Measurements from ENCODE around the gene VASH2. TPM values are rescaled to one million over a fixed set of nuclear protein-coding genes. Genes with fewer than 3 reads are reported as not detected.
A peak's percentile ranks its signal among the peaks of the same experiment; 100 is the strongest.
"Not testable (repeated sequence)": the region's sequence is repeated elsewhere in the genome, so short reads cannot be mapped to it uniquely, and the experiment has no call there.

Gene VASH2
- total RNA-seq, 1 donor from 2014 or later, result 0.94 TPM

DNA sequence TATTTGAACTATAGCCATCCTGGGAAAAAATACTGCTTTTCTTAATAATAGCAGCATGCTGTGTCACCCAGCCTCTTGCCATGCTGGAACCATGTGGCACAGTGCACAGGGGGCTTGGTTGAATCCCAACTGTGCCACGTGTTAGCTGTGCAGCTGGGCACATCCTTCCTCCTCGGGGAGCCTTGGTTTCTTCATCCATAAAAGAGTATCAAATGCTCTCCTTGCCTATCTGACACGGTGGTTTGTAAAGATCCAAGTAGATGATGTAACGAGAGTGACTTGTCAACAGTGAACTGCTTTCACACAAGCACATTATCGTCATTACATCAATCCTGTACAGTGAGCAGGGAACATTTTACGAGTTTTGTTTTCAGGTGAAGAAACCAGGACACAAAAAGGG, 24.4 kb downstream of the VASH2 start:
- DNase-seq (ENCODE audit: low spot score), result no peak
- intact Hi-C loops (cut with DNase I), result no loop called here

DNA sequence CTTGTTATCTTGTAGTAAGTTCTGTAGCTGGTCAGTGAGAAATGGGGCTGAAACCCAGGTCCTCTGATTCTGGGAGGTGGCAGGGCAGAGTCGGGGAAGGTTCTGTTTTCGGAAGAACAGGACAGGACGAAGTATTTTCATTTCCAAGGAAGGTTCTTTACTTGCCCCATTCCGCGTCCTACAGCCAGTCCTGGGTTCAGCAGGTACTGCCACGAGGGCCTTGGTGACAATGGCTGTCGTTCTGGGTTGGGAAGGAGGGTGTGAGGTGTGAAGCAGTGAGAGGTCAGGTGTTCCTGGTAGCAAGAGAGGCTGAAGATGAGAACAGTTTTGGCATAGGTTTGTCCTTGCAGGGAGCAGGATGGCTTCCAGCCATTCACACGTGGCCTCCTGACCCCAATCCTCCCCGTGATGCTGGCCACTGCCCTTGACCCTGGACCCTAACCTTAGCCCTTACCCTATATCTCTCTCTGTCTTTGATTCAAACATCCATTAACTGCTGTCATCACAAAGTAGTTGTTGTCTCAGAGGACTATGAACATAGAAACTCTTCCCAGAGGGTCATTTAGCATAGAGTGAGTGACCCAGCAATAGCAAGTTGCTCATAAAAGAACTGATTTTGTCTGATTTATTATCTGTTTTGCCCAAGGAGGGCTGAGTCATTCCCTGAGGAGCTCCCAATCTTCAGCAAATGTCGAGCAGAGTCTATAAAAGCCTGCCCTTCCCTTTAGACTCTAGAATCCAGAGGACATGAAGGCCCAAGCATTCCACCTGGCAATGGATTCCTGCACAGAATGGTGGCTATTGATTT, 25.0 kb downstream of the VASH2 start:
- intact Hi-C loops (cut with DNase I), result no loop called here
- ATAC-seq (no peak), DNase-seq (ENCODE audit: low spot score) (no peak)

More for the DNA sequence above, 24.4 kb downstream of the VASH2 start:
- ATAC-seq, result no peak

DNA sequence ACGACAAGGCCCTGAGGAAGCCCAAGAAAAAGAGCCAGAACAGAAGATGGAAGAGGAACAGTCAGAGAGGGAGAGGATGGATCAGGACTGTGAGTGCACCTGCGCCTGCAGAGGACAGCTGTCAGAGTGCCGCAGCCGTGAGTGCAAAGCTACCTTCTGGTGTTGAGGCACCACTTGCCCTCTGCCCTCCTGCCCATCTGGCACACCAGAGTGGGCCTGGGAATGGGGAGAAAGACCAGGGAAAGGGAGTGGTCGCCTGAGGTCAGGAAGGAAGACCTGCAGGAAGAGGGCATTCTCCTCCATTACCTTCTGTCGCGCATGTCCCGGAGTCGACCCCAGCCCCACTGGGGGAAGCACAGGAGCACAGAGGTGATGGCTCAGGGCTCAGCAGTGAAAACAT, 26.2 kb downstream of the VASH2 start:
- ATAC-seq (no peak), DNase-seq (ENCODE audit: low spot score) (no peak)
- intact Hi-C loops (cut with DNase I), result no loop called here

DNA sequence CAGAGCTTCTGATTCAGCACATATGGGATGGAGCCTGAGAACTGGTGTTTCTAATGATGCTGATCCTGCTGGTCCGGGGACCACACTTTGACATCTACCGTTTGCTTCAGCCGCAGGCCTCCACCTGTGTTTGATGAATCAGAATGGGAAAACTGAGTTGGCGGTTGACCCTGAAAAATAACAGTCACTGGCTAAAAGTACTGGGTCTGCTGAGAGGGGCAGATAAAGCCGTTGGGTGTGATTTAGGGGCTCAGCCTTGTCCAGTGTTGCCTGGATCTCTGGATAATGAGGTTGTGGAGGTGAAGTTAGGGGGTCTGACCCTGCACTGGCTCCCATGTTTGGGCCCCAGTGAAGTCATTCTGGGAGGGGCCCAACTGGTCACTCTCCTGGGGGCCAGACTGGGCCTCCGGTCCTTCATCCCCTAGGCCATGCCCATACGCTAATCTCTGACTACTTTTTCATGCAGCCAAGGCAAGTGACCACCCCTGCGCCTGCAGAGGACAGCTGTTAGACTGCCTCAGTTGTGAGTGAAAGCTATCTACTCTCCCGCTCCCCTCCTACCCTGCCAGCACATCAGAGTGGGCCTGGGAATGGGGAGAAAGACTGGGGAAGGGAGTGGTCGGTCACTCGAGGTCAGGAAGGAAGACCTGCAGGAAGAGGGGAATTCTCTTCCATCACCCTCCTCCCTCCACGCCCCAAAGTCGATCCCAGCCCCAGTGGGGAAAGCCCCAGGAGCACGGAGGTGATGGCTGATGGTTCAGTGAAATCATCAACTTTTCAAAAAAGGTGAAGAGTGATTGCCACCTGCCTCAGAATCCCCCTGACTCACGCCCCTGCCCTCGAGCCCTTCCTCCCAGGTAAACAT, 27.7 kb downstream of the VASH2 start:
- DNase-seq (ENCODE audit: low spot score), result no peak
- no peak for ATAC-seq
- intact Hi-C loops (cut with DNase I), result no loop called here

DNA sequence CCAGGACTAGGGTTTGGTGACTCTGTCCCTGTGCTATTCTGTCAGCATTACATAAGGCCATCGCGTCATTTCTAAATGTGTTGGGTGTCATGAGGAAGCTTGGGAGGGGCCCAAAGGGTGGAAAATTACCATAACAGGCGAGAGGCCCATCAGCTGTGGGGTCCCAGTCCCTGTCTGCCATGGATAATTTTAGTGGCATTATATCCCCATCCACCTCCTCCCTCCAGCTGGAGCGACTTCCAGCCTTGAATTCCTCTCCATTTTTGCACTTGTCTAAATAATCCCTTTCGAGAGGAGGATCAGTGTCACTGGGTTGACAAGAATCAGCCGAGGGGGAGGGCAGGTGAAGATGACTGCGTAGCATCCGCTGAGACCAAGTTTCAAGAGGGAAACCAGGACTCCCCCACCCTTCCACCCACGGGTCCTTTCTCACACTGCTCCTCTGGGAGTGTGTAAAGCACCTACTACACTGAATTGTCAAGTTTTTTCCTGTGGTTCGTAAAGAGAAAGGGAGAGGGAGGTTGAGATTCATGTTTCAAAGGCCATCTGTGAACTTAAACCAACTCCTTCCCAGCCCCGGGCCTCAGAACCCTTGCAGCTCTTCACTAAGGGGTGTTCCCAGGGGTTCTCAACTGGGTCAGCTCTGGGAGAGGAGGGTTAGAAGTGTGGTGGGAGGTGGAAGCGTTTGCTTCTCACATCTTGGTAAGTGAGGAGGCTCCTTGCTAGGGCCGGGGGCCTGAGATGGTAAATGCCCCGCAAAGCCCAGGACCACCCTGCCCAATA, 29.2 kb downstream of the VASH2 start:
- DNase-seq (ENCODE audit: low spot score), result no peak
- intact Hi-C loops (cut with DNase I), result no loop called here
- ATAC-seq, result no peak

DNA sequence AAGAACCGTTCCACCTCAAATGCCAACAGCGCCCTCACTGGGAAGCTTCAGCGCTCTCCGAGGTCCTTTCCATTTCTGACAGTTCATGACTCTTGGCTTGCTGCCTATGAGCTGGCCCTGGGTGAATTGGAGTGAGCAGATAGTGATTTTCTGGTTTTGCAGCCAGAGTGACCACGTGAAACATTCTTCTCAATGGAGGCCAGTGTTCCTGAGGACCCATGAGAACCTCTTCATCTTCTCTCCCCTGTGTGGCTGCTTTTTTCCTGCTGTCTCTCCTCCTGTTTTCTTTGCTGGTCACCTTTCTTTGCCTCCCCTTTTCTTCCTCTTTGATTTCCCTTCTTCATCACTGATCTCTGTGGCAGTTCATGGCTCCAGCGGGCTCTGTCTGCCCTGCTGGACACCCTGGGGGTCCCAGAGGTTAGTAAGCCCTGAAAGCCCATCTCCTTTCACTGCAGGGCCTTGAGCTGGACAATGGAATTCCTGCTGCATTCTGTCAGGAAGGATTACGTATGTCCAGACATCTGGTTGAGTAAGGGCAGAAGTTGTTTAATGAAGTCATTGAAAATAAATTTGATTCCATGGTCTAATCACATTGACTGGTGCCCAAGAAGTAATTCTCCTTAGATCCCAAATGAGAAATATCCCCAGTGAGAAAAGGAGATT, 29.9 kb downstream of the VASH2 start:
- DNase-seq (ENCODE audit: low spot score), result no peak
- peak; percentile 53 for ATAC-seq
- intact Hi-C loops (cut with DNase I), result no loop called here

DNA sequence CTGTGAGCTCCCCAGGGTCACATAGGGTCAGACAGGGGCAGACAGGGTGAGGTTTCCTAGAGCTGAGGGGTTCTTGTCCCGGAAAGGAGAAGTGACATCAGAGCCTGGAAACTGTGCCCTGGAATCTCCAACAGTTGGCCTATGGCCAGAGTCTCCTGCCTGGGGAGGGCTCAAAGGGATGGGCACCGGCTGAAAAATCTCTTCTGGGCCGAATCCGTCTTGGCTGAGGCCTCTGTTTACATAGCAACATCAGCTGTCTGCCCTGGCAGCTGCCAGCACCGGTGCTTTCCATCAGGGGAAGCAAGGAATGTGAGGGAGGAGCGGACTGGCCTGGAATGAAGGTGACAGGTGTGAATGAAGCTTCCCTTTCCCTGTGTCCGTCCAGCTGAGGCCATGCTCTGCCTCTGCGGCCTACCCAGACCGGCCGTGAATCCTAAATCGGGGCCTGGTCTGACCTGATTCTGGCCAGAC, 30.7 kb downstream of the VASH2 start:
- ATAC-seq (no peak), DNase-seq (ENCODE audit: low spot score) (no peak)
- intact Hi-C loops (cut with DNase I), result no loop called here

DNA sequence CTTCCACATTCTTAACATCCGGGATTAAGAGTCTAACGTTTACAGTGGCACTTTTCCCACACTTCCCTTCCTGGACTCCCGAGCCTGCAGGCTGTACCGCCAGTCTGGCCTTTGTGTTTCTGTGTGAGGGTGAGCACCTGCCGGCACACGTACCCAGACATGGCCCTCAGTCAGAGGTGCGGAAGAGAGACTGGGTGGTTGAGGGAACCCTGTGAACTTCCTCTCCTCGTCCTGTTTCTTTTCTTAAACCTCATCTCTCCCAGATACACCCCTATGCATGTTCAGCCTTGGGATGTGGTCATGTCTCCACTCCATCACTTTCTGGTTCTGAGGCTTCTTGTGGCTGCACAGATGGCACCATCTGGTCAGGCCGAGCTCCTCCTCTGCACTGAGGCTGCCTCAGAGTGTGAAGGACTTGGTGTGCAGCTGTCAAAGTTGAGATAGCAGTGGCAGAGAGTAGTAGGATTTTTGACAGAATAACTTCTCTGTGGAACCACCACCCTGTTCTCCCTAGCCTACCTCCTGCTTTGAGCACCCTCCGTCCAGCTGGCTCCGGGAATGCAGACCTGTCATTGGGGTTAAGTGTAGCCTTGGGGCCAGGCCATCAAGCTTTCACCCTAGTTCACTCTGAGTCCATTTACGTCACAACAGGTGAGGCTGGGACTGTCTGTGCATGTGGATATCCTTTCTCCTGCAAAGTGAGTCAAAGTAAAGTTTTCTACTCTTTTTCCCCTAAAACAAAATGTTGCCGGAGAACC, 31.4 kb downstream of the VASH2 start:
- no peak for ATAC-seq
- intact Hi-C loops (cut with DNase I), result no loop called here
- DNase-seq (ENCODE audit: low spot score), result no peak

DNA sequence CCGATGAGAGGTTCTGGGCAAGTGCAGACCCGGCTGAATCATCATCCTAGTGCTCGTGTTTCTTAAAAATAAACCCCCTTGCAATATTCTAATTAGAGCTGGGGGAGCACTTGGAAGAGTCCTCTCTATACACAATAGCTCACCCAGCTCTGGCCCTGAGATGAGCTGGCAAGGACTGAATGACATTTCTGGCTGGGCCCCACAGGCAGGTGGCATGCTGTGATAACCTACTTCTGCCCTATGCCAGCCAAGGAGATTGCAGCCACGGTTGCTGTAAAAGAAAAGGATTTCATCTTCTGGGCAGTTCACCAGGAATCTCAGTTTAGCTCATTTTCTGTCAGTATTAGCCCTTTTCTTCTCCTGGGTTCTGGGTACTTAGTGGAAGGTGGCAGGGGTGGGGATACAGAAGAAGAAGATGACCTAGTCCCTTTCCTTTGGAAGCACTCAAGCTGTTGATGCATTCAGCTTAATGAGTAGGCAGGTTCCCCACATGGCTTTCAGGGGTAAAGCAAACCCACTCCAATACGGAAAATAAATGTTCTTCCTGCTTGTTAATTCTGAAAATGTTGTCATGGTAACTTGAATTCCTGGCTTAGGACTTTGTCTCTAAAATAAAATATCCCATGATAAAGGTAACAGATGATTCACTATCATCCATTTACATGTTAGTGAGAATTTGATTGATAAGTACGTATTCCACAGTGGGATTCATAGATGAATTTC, 32.2 kb downstream of the VASH2 start:
- DNase-seq (ENCODE audit: low spot score), result no peak
- ATAC-seq, result no peak
- intact Hi-C loops (cut with DNase I), result no loop called here

DNA sequence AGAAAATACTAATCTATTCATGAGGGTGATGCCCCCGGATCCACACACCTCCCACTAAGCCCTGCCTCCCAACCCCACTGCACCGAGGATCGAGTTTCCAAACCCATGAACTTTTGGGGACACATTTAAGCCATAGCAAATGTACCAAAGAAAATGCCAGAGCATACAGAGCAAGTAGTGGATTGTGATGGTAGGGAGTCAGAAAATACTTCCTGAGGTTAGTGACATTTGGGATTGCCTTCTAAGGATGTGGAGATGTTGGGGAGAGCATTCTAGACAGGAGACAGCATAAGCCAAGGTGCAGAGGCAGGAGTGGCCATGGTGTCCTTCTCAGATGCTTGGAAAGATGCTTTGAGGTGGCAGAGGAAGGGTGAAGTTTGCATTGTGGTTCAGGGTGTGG, 33.1 kb downstream of the VASH2 start:
- intact Hi-C loops (cut with DNase I), result no loop called here
- no peak for DNase-seq (ENCODE audit: low spot score)
- ATAC-seq, result no peak

DNA sequence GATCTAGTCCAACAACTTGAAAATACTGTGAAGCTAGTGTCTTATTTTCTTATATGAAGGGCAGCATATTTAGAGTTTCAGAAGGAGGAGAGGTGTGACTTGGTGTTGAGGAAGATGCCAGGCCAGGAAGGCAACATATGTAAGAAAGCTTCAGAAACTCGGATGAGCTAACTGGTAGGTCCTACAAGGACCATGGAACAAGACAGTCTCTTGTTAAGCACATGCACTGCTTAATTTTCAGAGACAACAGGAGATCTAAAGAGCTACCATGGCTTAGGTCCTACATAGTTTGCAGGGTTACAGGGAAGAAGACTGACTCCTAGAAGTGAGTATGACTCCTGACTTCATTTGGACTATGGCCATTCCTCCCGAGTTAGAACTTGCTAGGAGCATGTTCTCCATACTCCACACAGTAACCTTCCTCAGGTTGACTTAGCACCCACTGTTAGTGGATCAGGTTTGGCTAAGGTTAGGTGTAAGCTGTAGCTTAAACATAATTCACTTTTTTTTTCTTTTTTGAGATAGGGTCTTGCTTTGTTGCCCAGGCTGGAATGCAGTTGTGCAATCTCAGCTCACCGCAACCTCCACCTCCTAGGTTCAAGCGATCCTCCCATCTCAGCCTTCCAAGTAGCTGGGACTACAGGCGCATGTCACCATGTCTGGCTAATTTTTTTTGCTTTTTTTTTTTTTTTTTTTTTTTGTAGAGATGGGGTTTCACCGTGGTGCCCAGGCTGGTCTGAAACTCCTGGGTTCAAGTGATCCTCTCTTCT, 34.4 kb downstream of the VASH2 start:
- ATAC-seq, result no peak
- intact Hi-C loops (cut with DNase I), result no loop called here

DNA sequence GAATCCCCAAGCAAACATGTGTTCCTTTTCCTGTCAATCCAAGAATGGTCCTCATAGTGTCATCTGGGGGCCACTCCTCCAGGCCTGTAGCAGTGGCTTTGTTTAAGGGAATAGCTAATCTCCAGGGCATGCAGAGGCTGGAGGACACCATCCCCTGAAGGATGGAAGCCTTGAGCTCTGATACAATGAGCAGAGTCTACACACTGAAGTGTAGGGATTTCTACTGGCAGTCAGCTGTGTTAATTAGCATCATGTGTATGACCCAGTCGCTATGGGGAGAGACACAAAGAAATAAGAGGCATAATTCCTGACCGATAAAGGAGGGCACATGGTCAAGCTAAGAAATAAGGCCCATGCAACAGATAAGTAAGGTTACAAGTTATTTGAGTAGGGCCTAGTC, 36.2 kb downstream of the VASH2 start:
- DNase-seq (ENCODE audit: low spot score) (no peak), ATAC-seq (no peak)
- intact Hi-C loops (cut with DNase I), result no loop called here

More for the DNA sequence above, 34.4 kb downstream of the VASH2 start:
- DNase-seq (ENCODE audit: low spot score), result no peak

DNA sequence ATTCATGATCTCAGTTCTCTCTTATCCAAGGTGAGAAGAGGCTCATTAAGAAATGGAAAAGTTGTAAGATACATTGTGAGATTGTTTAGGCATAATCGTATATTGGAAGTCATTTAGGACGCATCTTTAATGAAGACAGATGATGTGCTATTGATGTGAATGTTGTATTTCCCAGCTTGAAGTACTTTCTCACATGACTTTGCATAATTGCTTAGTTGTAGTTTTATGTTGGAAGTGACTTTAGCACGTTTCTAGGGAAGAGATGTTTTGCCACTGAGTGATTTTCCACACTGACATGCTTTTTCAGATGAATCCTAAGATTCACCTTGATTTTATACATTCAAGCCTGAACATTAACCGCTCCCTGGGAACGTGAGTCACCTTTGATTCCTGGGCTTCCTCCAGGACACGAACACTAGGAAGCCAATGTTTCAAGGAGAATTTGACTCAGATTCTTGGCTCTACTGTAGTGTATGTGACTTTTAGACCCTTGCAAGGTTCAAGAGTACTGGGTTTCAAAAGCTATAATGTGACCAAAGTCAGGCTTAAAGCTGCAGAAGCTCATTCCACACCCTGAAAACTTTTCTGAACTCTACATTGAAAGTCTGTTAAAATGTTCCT, 37.5 kb downstream of the VASH2 start:
- intact Hi-C loops (cut with DNase I), result no loop called here
- no peak for DNase-seq (ENCODE audit: low spot score)
- no peak for ATAC-seq

DNA sequence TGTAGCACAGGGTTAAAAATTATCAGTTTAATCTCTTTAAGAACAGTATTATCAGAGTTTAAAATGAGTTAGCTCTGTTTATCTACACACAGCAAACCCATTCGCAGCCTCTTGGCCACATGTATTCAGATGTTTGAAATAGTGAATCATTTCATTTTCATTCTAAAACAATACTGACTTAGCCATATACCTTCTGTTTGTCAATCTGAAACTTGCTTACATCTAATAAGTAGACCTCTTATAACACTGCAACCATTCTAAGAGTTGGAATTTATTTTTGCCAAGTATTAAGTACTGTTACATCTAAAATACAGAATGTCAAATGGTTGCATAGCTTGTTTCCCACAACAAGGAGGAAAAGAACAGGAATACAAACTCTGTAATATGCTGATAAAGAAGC, 39.9 kb downstream of the VASH2 start:
- intact Hi-C loops (cut with DNase I), result no loop called here
- ATAC-seq (no peak), DNase-seq (ENCODE audit: low spot score) (no peak)

DNA sequence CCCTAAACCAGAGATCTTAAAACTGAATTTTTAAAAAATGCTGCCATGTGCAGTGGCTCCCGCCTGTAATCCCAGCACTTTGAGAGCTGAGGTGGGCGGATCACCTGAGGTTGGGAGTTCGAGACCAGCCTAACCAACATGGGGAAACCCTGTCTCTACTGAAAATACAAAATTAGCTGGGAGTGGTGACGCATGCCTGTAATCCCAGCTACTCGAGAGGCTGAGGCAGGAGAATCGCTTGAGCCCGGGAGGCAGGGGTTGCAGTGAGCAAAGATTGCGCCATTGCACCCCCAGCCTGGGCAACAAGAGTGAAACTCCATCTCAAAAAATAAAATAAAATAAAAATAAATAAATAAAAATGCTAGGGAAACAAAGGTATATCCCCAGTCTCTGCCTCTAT, 43.6 kb downstream of the VASH2 start:
- DNase-seq (ENCODE audit: low spot score); ATAC-seq; intact Hi-C loops (cut with DNase I): not testable (repeated sequence)

DNA sequence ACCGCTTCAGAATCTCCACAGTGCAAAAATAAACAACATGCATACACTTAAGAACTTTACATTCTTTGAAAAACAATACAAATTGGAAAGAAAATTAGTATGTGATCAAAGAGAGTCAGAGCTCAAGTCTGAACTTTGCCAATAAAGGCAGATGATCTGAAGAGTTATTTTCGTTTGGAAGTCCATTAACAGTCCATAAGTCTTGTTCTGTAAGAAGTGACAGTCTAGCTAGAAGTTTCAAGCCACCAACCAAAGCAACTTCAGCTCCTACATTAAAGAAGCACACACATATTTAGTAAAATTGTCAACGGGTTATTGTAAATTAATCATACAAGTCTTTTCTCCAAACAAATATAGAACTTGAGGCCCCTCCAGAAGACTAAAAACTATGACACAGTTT, 44.6 kb downstream of the VASH2 start:
- no peak for DNase-seq (ENCODE audit: low spot score)
- no peak for ATAC-seq
- intact Hi-C loops (cut with DNase I), result no loop called here
